GM19035 (cell line): Measurements from ENCODE around the gene A2ML1.
A peak's percentile ranks its signal among the peaks of the same experiment; 100 is the strongest.
"Not testable (repeated sequence)": the region's sequence is repeated elsewhere in the genome, so short reads cannot be mapped to it uniquely, and the experiment has no call there.

Source experiments
- ATAC-seq: cut with Tn5 transposase; IDR thresholded peaks from one replicate; pipeline ENCODE4 v1.9.1; 2021; ENCODE audit not compliant: unreplicated experiment

The A2ML1 gene

GRCh38 chr12:8904665-8905064 is 82.2 kb downstream of the A2ML1 start:
- ATAC-seq = no peak

GRCh38 chr12:8905546-8905945 is 83.1 kb downstream of the A2ML1 start:
- no peak for ATAC-seq

- ATAC-seq = no peak
Observed at GRCh38 chr12:8906266-8907180, 84.1 kb downstream of the A2ML1 start.

GRCh38 chr12:8907513-8907912 is 85.1 kb downstream of the A2ML1 start:
- no peak for ATAC-seq

GRCh38 chr12:8909752-8910151 is 87.3 kb downstream of the A2ML1 start:
- ATAC-seq = no peak

- ATAC-seq = no peak
Observed at GRCh38 chr12:8911606-8912268, 89.3 kb downstream of the A2ML1 start.

GRCh38 chr12:8912914-8913313 is 90.5 kb downstream of the A2ML1 start:
- ATAC-seq = no peak

GRCh38 chr12:8913702-8914032 is 91.2 kb downstream of the A2ML1 start:
- ATAC-seq = no peak

- peak; percentile 70 for ATAC-seq
Observed at GRCh38 chr12:8914033-8914715, 91.8 kb downstream of the A2ML1 start, which contains the start of gene PHC1. PHC1 (plus strand) TSS chr12:8914509; CDS start chr12:8917678, 3,169 bp downstream.

- ATAC-seq = peak; percentile 77
Observed at GRCh38 chr12:8914716-8915526, 92.5 kb downstream of the A2ML1 start.

GRCh38 chr12:8916154-8916553 is 93.7 kb downstream of the A2ML1 start:
- no peak for ATAC-seq

GRCh38 chr12:8917031-8917430 is 94.6 kb downstream of the A2ML1 start:
- ATAC-seq = no peak

- no peak for ATAC-seq
Observed at GRCh38 chr12:8917751-8918150, 95.3 kb downstream of the A2ML1 start.

- ATAC-seq = not testable (repeated sequence)
Observed at GRCh38 chr12:8919643-8920042, 97.2 kb downstream of the A2ML1 start.

- no peak for ATAC-seq
Observed at GRCh38 chr12:8922544-8922943, 100.1 kb downstream of the A2ML1 start.
